Upper lobe of left lung (tissue), 4 donors: ENCODE results near the gene CAV3.

Experiments
- EP300 ChIP-seq, 4 donors: sonication (generic); formaldehyde crosslinking; IDR thresholded peaks; one replicate each; pipeline ENCODE4 v1.5.1; 2017; ENCODE audit warnings: antibody characterized with exemption in 4 of 4, control low read depth in 2 of 4
- POLR2A ChIP-seq, 4 donors: fragments of 450-650 bp; IDR thresholded peaks; one replicate each; pipeline ENCODE4 v1.5.1; 2016 to 2017; ENCODE audit warnings: antibody characterized with exemption in 4 of 4, mild to moderate bottlenecking in 2 of 4
- POLR2AphosphoS5 ChIP-seq, 2 donors: sonication (generic); formaldehyde crosslinking; IDR thresholded peaks; one replicate each; pipeline ENCODE4 v1.5.1; 2017; ENCODE audit warnings: antibody characterized with exemption in 2 of 2
- TF ChIP-seq, protein P1 (sequence below), 6 experiments: fragments of 450-650 bp in 4 of 6; fragments of 200-600 bp in 2 of 6; sonication (generic) in 2 of 6; IDR thresholded peaks; one replicate each; pipeline ENCODE4 v1.5.1; 2016 to 2019; ENCODE audit warnings: antibody characterized with exemption in 6 of 6

- TF ChIP-seq, protein P1, sequence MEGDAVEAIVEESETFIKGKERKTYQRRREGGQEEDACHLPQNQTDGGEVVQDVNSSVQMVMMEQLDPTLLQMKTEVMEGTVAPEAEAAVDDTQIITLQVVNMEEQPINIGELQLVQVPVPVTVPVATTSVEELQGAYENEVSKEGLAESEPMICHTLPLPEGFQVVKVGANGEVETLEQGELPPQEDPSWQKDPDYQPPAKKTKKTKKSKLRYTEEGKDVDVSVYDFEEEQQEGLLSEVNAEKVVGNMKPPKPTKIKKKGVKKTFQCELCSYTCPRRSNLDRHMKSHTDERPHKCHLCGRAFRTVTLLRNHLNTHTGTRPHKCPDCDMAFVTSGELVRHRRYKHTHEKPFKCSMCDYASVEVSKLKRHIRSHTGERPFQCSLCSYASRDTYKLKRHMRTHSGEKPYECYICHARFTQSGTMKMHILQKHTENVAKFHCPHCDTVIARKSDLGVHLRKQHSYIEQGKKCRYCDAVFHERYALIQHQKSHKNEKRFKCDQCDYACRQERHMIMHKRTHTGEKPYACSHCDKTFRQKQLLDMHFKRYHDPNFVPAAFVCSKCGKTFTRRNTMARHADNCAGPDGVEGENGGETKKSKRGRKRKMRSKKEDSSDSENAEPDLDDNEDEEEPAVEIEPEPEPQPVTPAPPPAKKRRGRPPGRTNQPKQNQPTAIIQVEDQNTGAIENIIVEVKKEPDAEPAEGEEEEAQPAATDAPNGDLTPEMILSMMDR (IDR thresholded peaks at IDR 0.05) = no peak
- TF ChIP-seq POLR2A (IDR thresholded peaks at IDR 0.05) (no peak), POLR2AphosphoS5 (IDR thresholded peaks at IDR 0.05) (no peak), EP300 (IDR thresholded peaks at IDR 0.05) (no peak)
These were observed 24.2 kb downstream of the CAV3 start for GRCh38 chr3:8757551-8758518.
